Measurements from ENCODE around the gene IFIH1.

DNA sequence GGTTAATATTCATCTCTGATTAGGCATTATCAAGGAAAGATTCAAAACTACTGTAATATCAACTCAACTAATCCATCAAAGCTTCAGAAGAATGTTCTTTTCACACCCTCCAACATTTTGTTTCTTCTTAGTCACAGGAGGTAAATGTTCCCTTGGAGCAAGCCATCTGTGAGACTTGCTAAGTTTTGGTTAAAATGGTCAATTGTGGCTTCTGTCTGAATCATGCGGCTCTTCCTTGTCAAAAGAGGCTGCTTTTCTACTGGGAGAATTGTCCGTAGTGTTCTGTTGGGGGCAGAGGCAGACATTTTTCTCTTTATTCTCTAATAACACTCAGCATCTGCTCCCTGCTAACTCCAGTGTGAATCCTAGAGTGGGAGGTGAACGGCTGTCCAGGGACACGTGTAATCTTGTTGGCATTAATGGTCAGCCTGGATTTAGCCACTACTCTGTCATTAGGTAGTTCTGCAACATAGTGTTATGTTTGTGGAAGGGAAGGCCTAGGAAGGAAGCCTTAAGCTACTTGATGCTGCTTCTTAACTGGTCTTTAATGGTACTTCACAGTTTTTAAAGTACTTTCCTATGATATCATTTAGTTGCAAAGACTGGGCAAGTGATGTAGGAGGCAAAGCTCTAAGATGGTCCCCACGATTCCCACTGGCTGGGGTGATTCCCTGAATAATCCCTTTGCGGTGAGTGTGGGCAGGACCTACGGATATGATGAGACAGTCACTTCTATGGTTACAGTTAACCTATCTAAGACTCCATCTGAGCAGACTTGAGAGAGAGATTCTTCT lies 52.6 kb downstream of the IFIH1 start:
- TF ChIP-seq, protein P1, sequence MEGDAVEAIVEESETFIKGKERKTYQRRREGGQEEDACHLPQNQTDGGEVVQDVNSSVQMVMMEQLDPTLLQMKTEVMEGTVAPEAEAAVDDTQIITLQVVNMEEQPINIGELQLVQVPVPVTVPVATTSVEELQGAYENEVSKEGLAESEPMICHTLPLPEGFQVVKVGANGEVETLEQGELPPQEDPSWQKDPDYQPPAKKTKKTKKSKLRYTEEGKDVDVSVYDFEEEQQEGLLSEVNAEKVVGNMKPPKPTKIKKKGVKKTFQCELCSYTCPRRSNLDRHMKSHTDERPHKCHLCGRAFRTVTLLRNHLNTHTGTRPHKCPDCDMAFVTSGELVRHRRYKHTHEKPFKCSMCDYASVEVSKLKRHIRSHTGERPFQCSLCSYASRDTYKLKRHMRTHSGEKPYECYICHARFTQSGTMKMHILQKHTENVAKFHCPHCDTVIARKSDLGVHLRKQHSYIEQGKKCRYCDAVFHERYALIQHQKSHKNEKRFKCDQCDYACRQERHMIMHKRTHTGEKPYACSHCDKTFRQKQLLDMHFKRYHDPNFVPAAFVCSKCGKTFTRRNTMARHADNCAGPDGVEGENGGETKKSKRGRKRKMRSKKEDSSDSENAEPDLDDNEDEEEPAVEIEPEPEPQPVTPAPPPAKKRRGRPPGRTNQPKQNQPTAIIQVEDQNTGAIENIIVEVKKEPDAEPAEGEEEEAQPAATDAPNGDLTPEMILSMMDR (IDR thresholded peaks at IDR 0.05 in 4 of 5, conservative IDR thresholded peaks at IDR 0.05 in 1 of 5): no peak
- TF ChIP-seq POLR2A (IDR thresholded peaks at IDR 0.05): no peak

All from gastrocnemius medialis (tissue), 4 donors.